Choroid plexus epithelial cell (primary cell): ENCODE results near the gene TGM2.

ENCODE experiments used
- DNase-seq: peaks from one replicate; pipeline ENCODE4 v3.0.0-alpha.2; 2010; ENCODE audit warnings: low read depth
- H3K4me3 ChIP-seq: 2 replicates; pipeline ENCODE4 v1.5.1; 2011; ENCODE audit warnings: low read depth, mild to moderate bottlenecking, control low read depth, low read length, moderate library complexity
- CTCF ChIP-seq: conservative IDR thresholded peaks from 2 replicates; pipeline ENCODE4 v1.5.1; 2011; ENCODE audit warnings: low read depth, mild to moderate bottlenecking, control low read depth, inconsistent platforms, low read length, moderate library complexity

Gene TGM2

GRCh38 chr20:38209736-38210405, 44.8 kb upstream of the TGM2 start:
- DNase-seq: peak; percentile 1
- H3K4me3 ChIP-seq: no peak overlapping the region
- TF ChIP-seq CTCF: no peak

GRCh38 chr20:38209054-38209675, 44.1 kb upstream of the TGM2 start:
- peak; percentile 32 for DNase-seq
- H3K4me3 ChIP-seq: no peak overlapping the region
- TF ChIP-seq CTCF: no peak

GRCh38 chr20:38208523-38208922, 43.5 kb upstream of the TGM2 start:
- no peak for TF ChIP-seq CTCF
- DNase-seq: no peak

GRCh38 chr20:38208088-38208487, 43.0 kb upstream of the TGM2 start:
- DNase-seq: no peak
- no peak for TF ChIP-seq CTCF
- no peak overlapping the region for H3K4me3 ChIP-seq

More at GRCh38 chr20:38208523-38208922, 43.5 kb upstream of the TGM2 start:
- H3K4me3 ChIP-seq: no peak overlapping the region

- no peak overlapping the region for H3K4me3 ChIP-seq
- DNase-seq: peak; percentile 4
- no peak for TF ChIP-seq CTCF
Measured at GRCh38 chr20:38207621-38208020, 42.6 kb upstream of the TGM2 start.

- DNase-seq: no peak
- no peak overlapping the region for H3K4me3 ChIP-seq
- TF ChIP-seq CTCF: no peak
Measured at GRCh38 chr20:38205001-38205400, 39.9 kb upstream of the TGM2 start.

- TF ChIP-seq CTCF: no peak
- H3K4me3 ChIP-seq: no peak overlapping the region
- DNase-seq: no peak
Measured at GRCh38 chr20:38203981-38204357, 38.9 kb upstream of the TGM2 start.
